Esophagus muscularis mucosa (tissue), 4 donors: ENCODE data around the gene ODAD4. TPM values are rescaled to one million over a fixed set of nuclear protein-coding genes. Genes with fewer than 3 reads are reported as not detected.

Source experiments
- DNase-seq: peaks from one replicate; pipeline ENCODE4 v3.0.0-alpha.2; 2017; ENCODE audit errors: extremely low spot score
- H3K27ac ChIP-seq, 4 donors: fragments of 200-600 bp; sonication (generic); replicated peaks in 1 of 4; 1 replicate in 3 of 4; 2 replicates in 1 of 4; pipeline ENCODE4 v1.5.1; 2016 to 2019; ENCODE audit warnings: mild to moderate bottlenecking in 1 of 4
- H3K27me3 ChIP-seq, 4 donors: fragments of 200-600 bp; sonication (generic); one replicate each; pipeline versions ENCODE4 v1.5.1 to v1.6.0; 2016 to 2019
- H3K36me3 ChIP-seq, 4 donors: fragments of 200-600 bp; sonication (generic); one replicate each; pipeline ENCODE4 v1.5.1; 2016 to 2019
- H3K4me1 ChIP-seq, 4 donors: fragments of 200-600 bp; sonication (generic); one replicate each; pipeline ENCODE4 v1.5.1; 2016 to 2019
- H3K4me3 ChIP-seq, 4 donors: fragments of 200-600 bp; sonication (generic); 1 replicate in 2 of 4; 2 replicates in 2 of 4; pipeline ENCODE4 v1.5.1; 2016 to 2019; ENCODE audit warnings: mild to moderate bottlenecking in 4 of 4, moderate library complexity in 1 of 4
- H3K9me3 ChIP-seq, 4 donors: fragments of 200-600 bp; sonication (generic); 1 replicate in 3 of 4; 2 replicates in 1 of 4; pipeline ENCODE4 v1.5.1; 2016 to 2019
- CTCF ChIP-seq, 3 experiments: fragments of 200-600 bp in 2 of 3; fragments of 450-650 bp in 1 of 3; sonication (generic) in 2 of 3; IDR thresholded peaks; one replicate each; pipeline ENCODE4 v1.5.1; 2017 to 2019; ENCODE audit warnings: antibody characterized with exemption in 3 of 3, mild to moderate bottlenecking in 2 of 3, moderate library complexity in 1 of 3
- EP300 ChIP-seq: sonication (generic); formaldehyde crosslinking; IDR thresholded peaks from one replicate; pipeline ENCODE4 v1.6.1; 2017; ENCODE audit warnings: antibody characterized with exemption
- POLR2A ChIP-seq: fragments of 450-650 bp; IDR thresholded peaks from one replicate; pipeline ENCODE4 v1.6.1; 2017; ENCODE audit warnings: antibody characterized with exemption, moderate library complexity, mild to moderate bottlenecking, low read depth
- POLR2AphosphoS5 ChIP-seq, 2 donors: sonication (generic); formaldehyde crosslinking; IDR thresholded peaks; one replicate each; pipeline ENCODE4 v1.6.1; 2017; ENCODE audit warnings: antibody characterized with exemption in 2 of 2
- WGBS: methylation state at CpG from one replicate; pipeline ENCODE4 v1.1.5; 2018; 5-methylcytosine and 5-hydroxymethylcytosine counted together
- intact Hi-C: fragments of 100-400 bp; cut with DNase I; formaldehyde crosslinking; loops from one replicate; pipeline ENCODE4 v1.15.1; 2023
- total RNA-seq, 4 donors: library from RNA; depleted of rRNA; stranded (reverse); fragments of >200 nt; gene quantifications; one replicate each; pipeline versions ENCODE4 v1.1.0 to v1.2.1, GENCODE V29; 2016

The ODAD4 gene
- total RNA-seq = 1 to 10 TPM in 2 of 4 donors, under 1 TPM in 2; 0.33 to 1.7 (median 1.1) TPM

- peak; percentile 93 to 97 for TF ChIP-seq POLR2AphosphoS5 (IDR thresholded peaks at IDR 0.05)
- TF ChIP-seq EP300 = no peak
- peak; percentile 42 to 64 (median 60) for TF ChIP-seq CTCF (IDR thresholded peaks at IDR 0.05)
- DNase-seq = peak; percentile 99
- peak within 1 kb of the TSS; percentile 79 to 87 (median 84) for H3K27ac ChIP-seq
- no peaks in the 10 kb centered on the region for H3K27me3 ChIP-seq
- 4% methylated on average over 28 of the region's 43 CpGs for WGBS
- intact Hi-C loops = no loop called here
- H3K4me3 ChIP-seq = peak within 1 kb of the TSS; percentile 57 to 62 (median 60)
- peaks cover 0 to 2% (median under 1%) of the 10 kb centered on the region in 4 donors for H3K36me3 ChIP-seq
- no peaks in the 10 kb centered on the region for H3K9me3 ChIP-seq
- peaks cover 13 to 22% (median 20%) of the 10 kb centered on the region in 4 donors for H3K4me1 ChIP-seq
Observed at GRCh38 chr17:41930009-41930832, at the start of gene ODAD4. Gene ODAD4, plus strand, starts transcription at chr17:41930617. Its CDS starts 107 bp downstream, at chr17:41930724.

- H3K27ac ChIP-seq = no peak overlapping the region
- H3K4me1 ChIP-seq = no peaks in the 10 kb centered on the region
- TF ChIP-seq POLR2AphosphoS5 (IDR thresholded peaks at IDR 0.05) = no peak
- no peak for TF ChIP-seq POLR2A
- no peak for TF ChIP-seq EP300
- no peak for TF ChIP-seq CTCF (IDR thresholded peaks at IDR 0.05)
- intact Hi-C loops = no loop called here
- 88% methylated on average over 6 of the region's 6 CpGs for WGBS
- no peaks in the 10 kb centered on the region for H3K9me3 ChIP-seq
- H3K27me3 ChIP-seq = no peaks in the 10 kb centered on the region
- H3K36me3 ChIP-seq = peaks cover 74 to 98% (median 88%) of the 10 kb centered on the region in 4 donors
- no peak for DNase-seq
- no peak overlapping the region for H3K4me3 ChIP-seq
Observed at GRCh38 chr17:41882756-41883155, 47.7 kb upstream of the ODAD4 start.

- Histone ChIP-seq H3K4me1 (no peaks in the 10 kb centered on the region), H3K4me3 (no peak overlapping the region), H3K36me3 (peaks cover 75 to 99% (median 91%) of the 10 kb centered on the region in 4 donors), H3K27me3 (no peaks in the 10 kb centered on the region), H3K9me3 (no peaks in the 10 kb centered on the region), H3K27ac (no peak overlapping the region)
- 72% methylated on average over 6 of the region's 6 CpGs for WGBS
- no peak for DNase-seq
- intact Hi-C loops = loop anchor here (5.0 kb wide), 1 partner anchor 148 kb away; no protein-coding TSS in a partner anchor
- TF ChIP-seq POLR2A (no peak), CTCF (IDR thresholded peaks at IDR 0.05) (peak in 2 of 3 experiments; percentile 6 to 23), EP300 (no peak), POLR2AphosphoS5 (IDR thresholded peaks at IDR 0.05) (no peak)
Observed at GRCh38 chr17:41885733-41886132, 44.7 kb upstream of the ODAD4 start.

GRCh38 chr17:41888332-41888965 lies 42.0 kb upstream of the ODAD4 start:
- WGBS = 94% methylated on average over 6 of the region's 6 CpGs
- no peak overlapping the region for H3K4me3 ChIP-seq
- no peaks in the 10 kb centered on the region for H3K9me3 ChIP-seq
- DNase-seq = no peak
- no peak for TF ChIP-seq POLR2A
- no peak for TF ChIP-seq CTCF (IDR thresholded peaks at IDR 0.05)
- TF ChIP-seq EP300 = no peak
- TF ChIP-seq POLR2AphosphoS5 (IDR thresholded peaks at IDR 0.05) = no peak
- no peak overlapping the region for H3K27ac ChIP-seq
- H3K27me3 ChIP-seq = no peaks in the 10 kb centered on the region
- H3K36me3 ChIP-seq = peaks cover 74 to 100% (median 97%) of the 10 kb centered on the region in 4 donors
- no peaks in the 10 kb centered on the region for H3K4me1 ChIP-seq
- intact Hi-C loops = loop anchor here (5.0 kb wide), 1 partner anchor 151 kb away; no protein-coding TSS in a partner anchor
